ENCODE measurements around the gene RERE. TPM values are rescaled to one million over a fixed set of nuclear protein-coding genes. Genes with fewer than 3 reads are reported as not detected.

The RERE gene
- total and polyA plus RNA-seq, 7 donors = 38.8 to 308 (median 99.7) TPM

DNA sequence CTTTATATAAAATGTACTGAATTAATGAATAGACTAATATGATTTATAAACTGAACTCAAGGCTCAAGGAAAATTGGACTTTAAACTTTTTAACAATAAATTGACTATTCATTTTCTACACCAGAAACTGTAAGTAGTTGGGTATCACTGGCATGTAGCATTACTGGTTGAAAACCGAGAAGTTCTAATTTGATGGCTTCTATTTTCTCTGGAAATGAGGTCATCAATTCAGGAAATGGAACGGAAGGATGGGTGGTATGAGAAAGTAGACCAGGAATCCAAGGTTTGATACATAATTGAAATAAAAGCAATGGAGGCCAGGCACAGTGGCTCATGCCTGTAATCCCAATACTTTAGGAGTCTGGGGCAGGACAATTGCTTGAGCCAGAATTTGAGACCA is 50.4 kb downstream of the RERE start:
- Histone ChIP-seq H3K9me3 (no peaks in the 10 kb centered on the region), H3K27ac (no peak overlapping the region), H3K27me3 (ENCODE audit: insufficient read depth in 3 of 3, low read length in 2 of 3) (no peaks in the 10 kb centered on the region), H3K4me3 (no peak overlapping the region), H3K36me3 (ENCODE audit: insufficient read depth in 1 of 2, low read depth in 1 of 2) (no peaks in the 10 kb centered on the region), H3K4me1 (peaks cover 5% of the 10 kb centered on the region)
- ATAC-seq (no peak), DNase-seq (no peak)
- WGBS, 3 donors = 68 to 85% (median 79%) methylated on average over 2 of the region's 2 CpGs
- intact Hi-C loops (cut with DNase I) = no loop called here
- TF ChIP-seq, protein P1, sequence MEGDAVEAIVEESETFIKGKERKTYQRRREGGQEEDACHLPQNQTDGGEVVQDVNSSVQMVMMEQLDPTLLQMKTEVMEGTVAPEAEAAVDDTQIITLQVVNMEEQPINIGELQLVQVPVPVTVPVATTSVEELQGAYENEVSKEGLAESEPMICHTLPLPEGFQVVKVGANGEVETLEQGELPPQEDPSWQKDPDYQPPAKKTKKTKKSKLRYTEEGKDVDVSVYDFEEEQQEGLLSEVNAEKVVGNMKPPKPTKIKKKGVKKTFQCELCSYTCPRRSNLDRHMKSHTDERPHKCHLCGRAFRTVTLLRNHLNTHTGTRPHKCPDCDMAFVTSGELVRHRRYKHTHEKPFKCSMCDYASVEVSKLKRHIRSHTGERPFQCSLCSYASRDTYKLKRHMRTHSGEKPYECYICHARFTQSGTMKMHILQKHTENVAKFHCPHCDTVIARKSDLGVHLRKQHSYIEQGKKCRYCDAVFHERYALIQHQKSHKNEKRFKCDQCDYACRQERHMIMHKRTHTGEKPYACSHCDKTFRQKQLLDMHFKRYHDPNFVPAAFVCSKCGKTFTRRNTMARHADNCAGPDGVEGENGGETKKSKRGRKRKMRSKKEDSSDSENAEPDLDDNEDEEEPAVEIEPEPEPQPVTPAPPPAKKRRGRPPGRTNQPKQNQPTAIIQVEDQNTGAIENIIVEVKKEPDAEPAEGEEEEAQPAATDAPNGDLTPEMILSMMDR (IDR thresholded peaks at IDR 0.05) = no peak

DNA sequence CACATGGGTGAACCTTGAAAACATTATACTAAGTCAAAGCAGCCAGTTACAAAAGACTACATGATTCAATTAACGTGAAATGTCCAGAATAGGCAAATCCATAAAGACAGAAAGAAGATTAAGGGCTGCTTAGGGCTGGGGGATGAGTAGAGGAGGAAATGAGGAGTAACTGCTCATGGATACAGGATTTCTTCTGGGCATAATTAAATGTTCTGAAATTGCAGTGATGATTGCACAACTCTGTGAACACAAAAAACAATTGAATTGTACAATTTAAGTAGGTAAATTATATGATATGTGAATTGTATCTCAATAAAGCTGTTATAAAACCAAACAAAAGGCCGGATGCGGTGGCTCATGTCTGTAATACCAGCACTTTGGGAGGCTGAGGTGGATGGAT is 52.2 kb downstream of the RERE start:
- Histone ChIP-seq H3K36me3 (ENCODE audit: insufficient read depth in 1 of 2, low read depth in 1 of 2) (no peaks in the 10 kb centered on the region), H3K27me3 (ENCODE audit: insufficient read depth in 3 of 3, low read length in 2 of 3) (no peaks in the 10 kb centered on the region), H3K27ac (no peak overlapping the region), H3K4me1 (peaks cover 5% of the 10 kb centered on the region), H3K9me3 (no peaks in the 10 kb centered on the region), H3K4me3 (no peak overlapping the region)
- 93 to 94% (median 94%) methylated on average over 3 of the region's 3 CpGs for WGBS, 3 donors
- intact Hi-C loops (cut with DNase I) = no loop called here
- ATAC-seq (no peak), DNase-seq (no peak)
- TF ChIP-seq, protein P1 (IDR thresholded peaks at IDR 0.05) = no peak

DNA sequence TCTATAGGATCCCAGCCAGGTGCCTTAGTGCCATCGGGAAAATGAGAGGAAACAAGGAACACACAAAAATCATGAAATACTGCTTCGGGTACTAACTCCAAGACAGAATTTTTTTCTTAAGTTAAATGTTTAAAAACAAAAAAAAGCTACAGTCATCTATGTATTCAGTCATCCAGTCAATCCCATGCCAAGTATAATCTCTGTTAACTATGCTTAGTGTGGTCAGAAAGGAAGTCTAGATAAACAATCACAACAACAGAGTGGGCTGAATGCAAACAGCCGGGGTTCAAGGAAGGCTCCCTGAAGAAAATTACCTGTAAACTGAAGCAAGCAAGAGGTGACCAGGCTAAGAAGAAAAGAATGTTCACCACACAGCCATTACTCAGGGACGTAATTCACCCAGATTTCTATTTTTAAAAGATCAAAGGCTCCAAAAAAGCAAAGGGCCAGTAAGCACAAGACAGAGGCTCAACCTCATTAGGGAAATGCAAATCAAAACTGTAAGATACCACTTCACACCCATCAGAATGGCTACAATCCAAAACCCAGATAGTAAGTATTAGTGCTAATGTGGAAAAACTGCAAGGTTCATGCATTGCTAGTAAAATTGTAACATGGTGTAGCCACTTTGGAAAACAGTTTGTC is 53.0 kb downstream of the RERE start:
- TF ChIP-seq, protein P1 (IDR thresholded peaks at IDR 0.05) = no peak
- no peaks in the 10 kb centered on the region for H3K27me3 ChIP-seq (ENCODE audit: insufficient read depth in 3 of 3, low read length in 2 of 3)
- H3K9me3 ChIP-seq = no peaks in the 10 kb centered on the region
- no peak overlapping the region for H3K27ac ChIP-seq
- peaks cover 5% of the 10 kb centered on the region for H3K4me1 ChIP-seq
- no peaks in the 10 kb centered on the region for H3K36me3 ChIP-seq (ENCODE audit: insufficient read depth in 1 of 2, low read depth in 1 of 2)
- WGBS, 3 donors = 48 to 53% (median 50%) methylated on average over 4 of the region's 4 CpGs
- H3K4me3 ChIP-seq = no peak overlapping the region
- intact Hi-C loops (cut with DNase I) = no loop called here
- ATAC-seq (no peak), DNase-seq (no peak)

DNA sequence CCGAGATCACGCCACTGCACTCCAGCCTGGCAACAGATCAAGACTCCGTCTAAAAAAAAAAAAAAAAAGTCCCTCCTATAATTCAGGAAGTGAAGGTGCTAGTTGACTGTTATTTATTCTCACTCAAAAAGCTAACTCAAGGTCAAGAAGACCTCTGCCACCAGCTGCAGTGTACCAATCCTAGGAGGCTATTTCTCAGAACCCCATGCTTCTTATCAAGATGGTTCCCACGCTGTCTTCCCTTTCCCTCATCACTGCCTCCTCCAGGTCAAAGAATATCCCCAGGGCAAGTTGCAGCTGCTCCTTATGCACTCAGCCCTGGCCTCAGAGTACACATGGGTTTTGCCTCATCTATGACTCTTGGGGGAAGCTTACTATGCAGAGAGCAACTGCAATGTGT is 53.6 kb downstream of the RERE start:
- intact Hi-C loops (cut with DNase I) = no loop called here
- no peak overlapping the region for H3K4me3 ChIP-seq
- no peak overlapping the region for H3K27ac ChIP-seq
- no peak for DNase-seq
- TF ChIP-seq, protein P1 (IDR thresholded peaks at IDR 0.05) = no peak
- H3K4me1 ChIP-seq = peaks cover 5% of the 10 kb centered on the region
- ATAC-seq = peak in 1 of 4 donors; percentile 17
- H3K27me3 ChIP-seq (ENCODE audit: insufficient read depth in 3 of 3, low read length in 2 of 3) = no peaks in the 10 kb centered on the region
- 66 to 79% (median 66%) methylated on average over 4 of the region's 4 CpGs for WGBS, 3 donors
- no peaks in the 10 kb centered on the region for H3K36me3 ChIP-seq (ENCODE audit: insufficient read depth in 1 of 2, low read depth in 1 of 2)
- H3K9me3 ChIP-seq = no peaks in the 10 kb centered on the region

DNA sequence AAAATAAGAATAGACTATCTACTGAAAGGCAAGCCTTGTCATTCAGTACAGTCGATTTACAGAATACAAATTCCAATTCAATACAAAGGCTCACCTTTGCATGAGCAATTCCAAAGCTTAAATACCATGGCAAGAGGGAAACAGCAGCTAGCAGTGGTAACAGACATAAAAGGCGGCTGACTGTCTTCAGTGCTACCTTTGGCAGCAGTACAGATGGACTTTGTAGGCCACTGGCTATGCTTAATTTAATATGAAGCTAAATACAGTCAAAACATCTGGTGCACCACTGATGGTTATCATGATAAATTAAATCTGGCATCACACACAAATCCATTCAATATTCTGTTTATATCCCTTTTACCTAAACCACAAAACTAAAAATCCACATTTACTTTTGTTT is 62.4 kb downstream of the RERE start:
- Histone ChIP-seq H3K9me3 (no peaks in the 10 kb centered on the region), H3K36me3 (ENCODE audit: insufficient read depth in 1 of 2, low read depth in 1 of 2) (no peaks in the 10 kb centered on the region), H3K27me3 (ENCODE audit: insufficient read depth in 3 of 3, low read length in 2 of 3) (no peaks in the 10 kb centered on the region), H3K4me1 (peaks cover 5% of the 10 kb centered on the region), H3K4me3 (no peak overlapping the region), H3K27ac (no peak overlapping the region)
- DNase-seq = no peak
- intact Hi-C loops (cut with DNase I) = no loop called here
- WGBS, 3 donors = 27 to 45% (median 30%) methylated on average over 2 of the region's 2 CpGs
- ATAC-seq = peak in 2 of 4 donors; percentile 47 to 55
- TF ChIP-seq, protein P1 (IDR thresholded peaks at IDR 0.05) = no peak
